SU-DHL-6 (cell line): ENCODE measurements around the gene SYTL3.

Source experiments
- H2AFZ ChIP-seq: fragments of 200-600 bp; sonication (generic); 2 replicates; pipeline ENCODE4 v1.6.1; 2014; ENCODE audit warnings: low read depth, mild to moderate bottlenecking, moderate library complexity, mixed read lengths, antibody characterized with exemption, low read length; ENCODE audit not compliant: severe bottlenecking
- H3F3A ChIP-seq: fragments of 200-600 bp; shearing (Covaris generic); 2 replicates; pipeline ENCODE4 v1.6.0; 2016; ENCODE audit warnings: antibody characterized with exemption, mild to moderate bottlenecking; ENCODE audit not compliant: insufficient read depth
- H3K27ac ChIP-seq: fragments of 200-600 bp; sonication (generic); 2 replicates; pipeline ENCODE4 v1.5.1; 2016; ENCODE audit warnings: low read depth, mild to moderate bottlenecking, low read length, moderate library complexity, mixed read lengths
- H3K27me3 ChIP-seq: fragments of 200-600 bp; sonication (generic), shearing (Covaris generic); 2 replicates; pipeline ENCODE4 v1.6.0; 2014; ENCODE audit warnings: mild to moderate bottlenecking, low read length
- H3K36me3 ChIP-seq: fragments of 200-600 bp; sonication (generic); 2 replicates; pipeline ENCODE4 v1.6.1; 2014; ENCODE audit warnings: mild to moderate bottlenecking, low read length, mixed read lengths
- H3K4me2 ChIP-seq: fragments of 300-600, 200-600 bp; shearing (Covaris generic), sonication (generic); 2 replicates; pipeline ENCODE4 v1.6.0; 2014; ENCODE audit warnings: low read length, low read depth, mild to moderate bottlenecking; ENCODE audit not compliant: poor library complexity, severe bottlenecking
- H3K4me3 ChIP-seq: fragments of 200-600 bp; sonication (generic); 2 replicates; pipeline ENCODE4 v1.5.1; 2014; ENCODE audit warnings: antibody characterized with exemption, low read length, mild to moderate bottlenecking, mixed read lengths; ENCODE audit not compliant: insufficient read depth, poor library complexity, severe bottlenecking
- H3K79me2 ChIP-seq: fragments of 200-600 bp; sonication (generic); 2 replicates; pipeline ENCODE4 v1.6.1; 2014; ENCODE audit warnings: mild to moderate bottlenecking, low read length, moderate library complexity; ENCODE audit not compliant: insufficient read depth
- H3K9ac ChIP-seq: fragments of 200-600 bp; sonication (generic); 2 replicates; pipeline ENCODE4 v1.7.0; 2014; ENCODE audit warnings: mild to moderate bottlenecking, low read length
- H3K9me2 ChIP-seq: fragments of 200-600 bp; sonication (generic); replicated peaks from 2 replicates; pipeline ENCODE4 v1.6.1; 2014; ENCODE audit warnings: low read length; ENCODE audit not compliant: insufficient read depth
- H3K9me3 ChIP-seq: fragments of 200-600 bp; sonication (generic); 2 replicates; pipeline ENCODE4 v1.6.1; 2014; ENCODE audit warnings: low read length, mixed read lengths; ENCODE audit not compliant: insufficient read depth
- H4K20me1 ChIP-seq: fragments of 200-600 bp; sonication (generic); 2 replicates; pipeline ENCODE4 v1.6.1; 2014; ENCODE audit warnings: low read depth, mild to moderate bottlenecking, antibody characterized with exemption, low read length, moderate library complexity, mixed read lengths
- EZH2phosphoT487 ChIP-seq: fragments of 200-600 bp; sonication (generic), shearing (Covaris generic); conservative IDR thresholded peaks from 2 replicates; pipeline ENCODE4 v1.6.1; 2018; ENCODE audit warnings: mild to moderate bottlenecking, antibody characterized with exemption, low read length, moderate library complexity, mixed read lengths
- TF ChIP-seq, protein P1 (sequence below): fragments of 200-600 bp; sonication (generic); IDR thresholded peaks from one replicate; pipeline ENCODE4 v1.5.1; 2017; ENCODE audit warnings: antibody characterized with exemption, mild to moderate bottlenecking, low read length, moderate library complexity; ENCODE audit not compliant: insufficient read depth, poor library complexity, severe bottlenecking

The SYTL3 gene

DNA sequence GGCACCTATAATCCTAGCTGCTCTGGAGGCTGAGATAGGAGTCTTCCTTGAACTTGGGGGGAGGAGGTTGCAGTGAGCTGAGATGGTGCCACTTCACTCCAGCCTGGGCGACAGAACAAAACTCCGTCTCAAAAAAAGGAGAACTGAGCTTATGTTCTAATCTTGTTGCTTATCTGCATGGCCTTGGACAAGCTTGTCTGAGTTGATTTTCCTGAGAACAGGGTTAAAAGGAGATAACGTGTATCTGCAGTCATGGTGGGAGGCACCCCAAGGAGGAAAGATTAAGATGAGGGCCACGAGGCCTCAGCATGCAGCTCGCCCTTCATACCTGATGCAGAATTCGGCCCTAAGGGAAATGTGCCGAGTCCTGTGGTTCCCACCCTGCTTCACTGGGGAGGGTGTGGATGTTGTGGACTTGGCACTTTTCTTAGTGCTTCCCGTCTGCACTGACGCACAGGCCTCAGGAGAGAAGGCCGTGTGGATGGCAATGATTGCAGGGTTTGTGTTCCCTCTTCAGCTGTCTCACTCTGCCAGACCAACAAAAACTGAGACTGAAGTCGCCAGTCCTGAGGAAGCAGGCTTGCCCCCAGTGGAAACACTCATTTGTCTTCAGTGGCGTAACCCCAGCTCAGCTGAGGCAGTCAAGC is 113.1 kb downstream of the SYTL3 start:
- no peak overlapping the region for H2AFZ ChIP-seq
- H3K27me3 ChIP-seq: no peaks in the 10 kb centered on the region
- H3F3A ChIP-seq: peaks cover 42% of the 10 kb centered on the region
- H3K9ac ChIP-seq: no peak overlapping the region
- peaks cover 18% of the 10 kb centered on the region for H3K36me3 ChIP-seq
- TF ChIP-seq, protein P1, sequence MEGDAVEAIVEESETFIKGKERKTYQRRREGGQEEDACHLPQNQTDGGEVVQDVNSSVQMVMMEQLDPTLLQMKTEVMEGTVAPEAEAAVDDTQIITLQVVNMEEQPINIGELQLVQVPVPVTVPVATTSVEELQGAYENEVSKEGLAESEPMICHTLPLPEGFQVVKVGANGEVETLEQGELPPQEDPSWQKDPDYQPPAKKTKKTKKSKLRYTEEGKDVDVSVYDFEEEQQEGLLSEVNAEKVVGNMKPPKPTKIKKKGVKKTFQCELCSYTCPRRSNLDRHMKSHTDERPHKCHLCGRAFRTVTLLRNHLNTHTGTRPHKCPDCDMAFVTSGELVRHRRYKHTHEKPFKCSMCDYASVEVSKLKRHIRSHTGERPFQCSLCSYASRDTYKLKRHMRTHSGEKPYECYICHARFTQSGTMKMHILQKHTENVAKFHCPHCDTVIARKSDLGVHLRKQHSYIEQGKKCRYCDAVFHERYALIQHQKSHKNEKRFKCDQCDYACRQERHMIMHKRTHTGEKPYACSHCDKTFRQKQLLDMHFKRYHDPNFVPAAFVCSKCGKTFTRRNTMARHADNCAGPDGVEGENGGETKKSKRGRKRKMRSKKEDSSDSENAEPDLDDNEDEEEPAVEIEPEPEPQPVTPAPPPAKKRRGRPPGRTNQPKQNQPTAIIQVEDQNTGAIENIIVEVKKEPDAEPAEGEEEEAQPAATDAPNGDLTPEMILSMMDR: no peak
- H3K27ac ChIP-seq: no peak overlapping the region
- no peak overlapping the region for H3K4me2 ChIP-seq
- no peaks in the 10 kb centered on the region for H3K9me3 ChIP-seq
- no peaks in the 10 kb centered on the region for H3K9me2 ChIP-seq
- no peaks in the 10 kb centered on the region for H3K79me2 ChIP-seq
- no peak overlapping the region for H3K4me3 ChIP-seq
- peaks cover 5% of the 10 kb centered on the region; the same call in 1 of the 2 replicates for H4K20me1 ChIP-seq

DNA sequence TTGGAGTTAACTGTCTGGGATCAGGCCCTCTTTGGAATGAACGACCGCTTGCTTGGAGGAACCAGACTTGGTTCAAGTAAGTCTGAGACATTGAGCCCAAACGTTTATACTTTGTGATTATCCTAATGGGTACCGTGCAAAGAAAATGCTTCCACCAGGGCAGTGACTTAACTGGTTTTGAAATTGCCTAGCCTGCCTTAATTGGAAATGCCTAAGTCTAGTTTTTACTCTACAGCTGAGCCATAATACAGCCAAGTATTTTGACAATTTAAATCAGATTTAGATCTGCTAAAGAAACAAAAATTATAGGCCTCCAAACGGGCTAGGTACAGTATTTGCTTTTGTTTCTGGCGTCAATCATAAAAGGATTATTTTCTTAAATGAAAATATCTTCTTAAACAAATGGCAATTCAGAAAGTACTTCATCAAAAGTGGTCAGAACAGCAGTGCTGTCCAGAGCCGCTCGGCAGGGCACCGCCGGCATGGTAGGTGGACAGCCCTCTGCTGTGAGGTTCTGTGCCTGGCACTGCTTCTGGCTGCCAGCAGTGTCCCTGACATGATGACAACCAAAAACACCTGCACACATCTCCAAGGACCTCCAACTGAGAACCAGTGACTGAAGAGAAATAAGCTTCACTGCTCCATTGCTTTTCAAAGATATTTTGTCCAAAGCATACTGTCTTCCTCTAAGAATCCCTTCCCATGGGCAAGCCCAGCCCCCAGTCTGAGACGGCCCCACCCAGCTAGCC is 113.8 kb downstream of the SYTL3 start:
- Histone ChIP-seq H3K4me2 (no peak overlapping the region), H3K9me2 (no peaks in the 10 kb centered on the region), H3F3A (peaks cover 42% of the 10 kb centered on the region), H3K9me3 (no peaks in the 10 kb centered on the region), H3K4me3 (no peak overlapping the region), H3K36me3 (peaks cover 18% of the 10 kb centered on the region), H4K20me1 (peaks cover 5% of the 10 kb centered on the region; the same call in 1 of the 2 replicates), H3K27me3 (no peaks in the 10 kb centered on the region), H2AFZ (no peak overlapping the region), H3K9ac (no peak overlapping the region), H3K79me2 (no peaks in the 10 kb centered on the region), H3K27ac (no peak overlapping the region)
- TF ChIP-seq, protein P1: no peak
- TF ChIP-seq EZH2phosphoT487: no peak

DNA sequence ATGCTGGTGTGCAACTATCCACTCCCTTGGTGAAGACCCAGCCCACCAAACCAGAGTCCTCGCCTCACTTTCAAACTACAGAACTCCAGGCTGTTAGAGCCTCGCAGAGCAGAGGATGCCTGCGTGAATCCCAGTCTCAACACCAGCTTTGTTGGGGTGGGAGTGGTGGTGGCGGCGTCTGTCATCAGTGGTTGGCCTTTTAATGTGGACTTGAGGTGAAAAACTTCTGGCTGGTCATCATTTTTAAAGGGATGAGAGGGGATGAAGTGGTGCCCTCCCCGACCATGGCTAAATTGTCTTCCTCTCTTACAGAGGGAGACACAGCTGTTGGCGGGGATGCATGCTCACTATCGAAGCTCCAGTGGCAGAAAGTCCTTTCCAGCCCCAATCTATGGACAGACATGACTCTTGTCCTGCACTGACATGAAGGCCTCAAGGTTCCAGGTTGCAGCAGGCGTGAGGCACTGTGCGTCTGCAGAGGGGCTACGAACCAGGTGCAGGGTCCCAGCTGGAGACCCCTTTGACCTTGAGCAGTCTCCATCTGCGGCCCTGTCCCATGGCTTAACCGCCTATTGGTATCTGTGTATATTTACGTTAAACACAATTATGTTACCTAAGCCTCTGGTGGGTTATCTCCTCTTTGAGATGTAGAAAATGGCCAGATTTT is 114.5 kb downstream of the SYTL3 start:
- no peak for TF ChIP-seq EZH2phosphoT487
- TF ChIP-seq, protein P1: no peak
- Histone ChIP-seq H3K9ac (no peak overlapping the region), H3K9me2 (no peaks in the 10 kb centered on the region), H3F3A (peaks cover 42% of the 10 kb centered on the region), H3K9me3 (no peaks in the 10 kb centered on the region), H3K36me3 (peaks cover 19% of the 10 kb centered on the region), H3K79me2 (no peaks in the 10 kb centered on the region), H4K20me1 (peaks cover 5% of the 10 kb centered on the region; the same call in 1 of the 2 replicates), H2AFZ (no peak overlapping the region), H3K4me2 (no peak overlapping the region), H3K27me3 (no peaks in the 10 kb centered on the region), H3K27ac (no peak overlapping the region), H3K4me3 (no peak overlapping the region)
